Measurements from ENCODE around the gene LHFPL2. TPM values are rescaled to one million over a fixed set of nuclear protein-coding genes. Genes with fewer than 3 reads are reported as not detected.

Gene LHFPL2
- total and polyA plus RNA-seq, 2 experiments from 2014 or later = 96.6 to 126 TPM

- TF ChIP-seq CTCF (IDR thresholded peaks at IDR 0.05; ENCODE audit: low read depth, low read length) = no peak
- Histone ChIP-seq H3K27me3 (no peaks in the 10 kb centered on the region), H3K4me3 (no peak overlapping the region), H3K4me1 (ENCODE audit: low read depth) (peaks cover 91% of the 10 kb centered on the region), H3K36me3 (no peaks in the 10 kb centered on the region), H3K27ac (peak overlapping the region; percentile 87), H3K9me3 (ENCODE audit: low read depth) (no peaks in the 10 kb centered on the region)
- DNase-seq (ENCODE audit: low read depth in 1 of 2, low spot score in 1 of 2) = no peak
These were observed 141.0 kb downstream of the LHFPL2 start for GRCh38 chr5:78507531-78507930.

- H3K36me3 ChIP-seq = no peaks in the 10 kb centered on the region
- DNase-seq (ENCODE audit: low read depth in 1 of 2, low spot score in 1 of 2) = no peak
- H3K4me3 ChIP-seq = no peak overlapping the region
- H3K9me3 ChIP-seq (ENCODE audit: low read depth) = no peaks in the 10 kb centered on the region
- peak overlapping the region; percentile 87 for H3K27ac ChIP-seq
- peaks cover 93% of the 10 kb centered on the region for H3K4me1 ChIP-seq (ENCODE audit: low read depth)
- no peaks in the 10 kb centered on the region for H3K27me3 ChIP-seq
- TF ChIP-seq CTCF (IDR thresholded peaks at IDR 0.05; ENCODE audit: low read depth, low read length) = no peak
These were observed 142.1 kb downstream of the LHFPL2 start for GRCh38 chr5:78506261-78507024.

GRCh38 chr5:78505860-78506259 lies 142.7 kb downstream of the LHFPL2 start:
- Histone ChIP-seq H3K4me3 (no peak overlapping the region), H3K9me3 (ENCODE audit: low read depth) (no peaks in the 10 kb centered on the region), H3K36me3 (no peaks in the 10 kb centered on the region), H3K4me1 (ENCODE audit: low read depth) (peaks cover 92% of the 10 kb centered on the region), H3K27me3 (no peaks in the 10 kb centered on the region), H3K27ac (peak overlapping the region; percentile 87)
- DNase-seq (ENCODE audit: low read depth in 1 of 2, low spot score in 1 of 2) = no peak
- TF ChIP-seq CTCF (IDR thresholded peaks at IDR 0.05; ENCODE audit: low read depth, low read length) = no peak

GRCh38 chr5:78504704-78505677 lies 143.6 kb downstream of the LHFPL2 start:
- Histone ChIP-seq H3K27ac (peak overlapping the region; percentile 87), H3K36me3 (no peaks in the 10 kb centered on the region), H3K9me3 (ENCODE audit: low read depth) (no peaks in the 10 kb centered on the region), H3K27me3 (no peaks in the 10 kb centered on the region), H3K4me1 (ENCODE audit: low read depth) (peaks cover 92% of the 10 kb centered on the region), H3K4me3 (no peak overlapping the region)
- no peak for TF ChIP-seq CTCF (IDR thresholded peaks at IDR 0.05; ENCODE audit: low read depth, low read length)
- DNase-seq (ENCODE audit: low read depth in 1 of 2, low spot score in 1 of 2) = peak; percentile 45 to 99

- Histone ChIP-seq H3K27ac (peak overlapping the region; percentile 87), H3K4me1 (ENCODE audit: low read depth) (peaks cover 92% of the 10 kb centered on the region)
These were observed 144.5 kb downstream of the LHFPL2 start for GRCh38 chr5:78503958-78504653.

More at GRCh38 chr5:78503958-78504653, 144.5 kb downstream of the LHFPL2 start:
- Histone ChIP-seq H3K27me3 (no peaks in the 10 kb centered on the region), H3K36me3 (no peaks in the 10 kb centered on the region), H3K9me3 (ENCODE audit: low read depth) (no peaks in the 10 kb centered on the region), H3K4me3 (no peak overlapping the region)
- no peak for DNase-seq (ENCODE audit: low read depth in 1 of 2, low spot score in 1 of 2)
- TF ChIP-seq CTCF (IDR thresholded peaks at IDR 0.05; ENCODE audit: low read depth, low read length) = no peak
